HepG2 (cell line): ENCODE results near the gene ACSM3. TPM values are rescaled to one million over a fixed set of nuclear protein-coding genes. Genes with fewer than 3 reads are reported as not detected.

ENCODE experiments used
- AFF4 ChIP-seq: sonication (generic); formaldehyde crosslinking; IDR thresholded peaks from 2 replicates; pipeline ENCODE4 v1.4.0; 2020; ENCODE audit warnings: missing genetic modification reagents
- ARHGAP35 ChIP-seq: sonication (generic); formaldehyde crosslinking; IDR thresholded peaks from 2 replicates; pipeline ENCODE4 v1.9.0; 2022; ENCODE audit warnings: mild to moderate bottlenecking, inconsistent platforms, moderate library complexity, missing genetic modification reagents, borderline replicate concordance
- BORCS8-MEF2B ChIP-seq: sonication (generic); formaldehyde crosslinking; IDR thresholded peaks from 2 replicates; pipeline ENCODE4 v1.8.0; 2022; ENCODE audit warnings: mild to moderate bottlenecking, missing genetic modification reagents
- DNMT3B ChIP-seq: conservative IDR thresholded peaks from 2 replicates; pipeline ENCODE4 v1.6.1; 2016; ENCODE audit warnings: missing biosample characterization, control low read depth
- GABPA ChIP-seq, 2 experiments: IDR thresholded peaks; 2 replicates each; pipeline ENCODE4 v1.6.1; 2011 to 2016; ENCODE audit warnings: low read depth in 2 of 2, low read length in 1 of 2, missing biosample characterization in 1 of 2, missing genetic modification characterization in 1 of 2
- GLMP ChIP-seq: sonication (generic); formaldehyde crosslinking; IDR thresholded peaks from 2 replicates; pipeline ENCODE4 v1.9.0; 2021; ENCODE audit warnings: missing genetic modification reagents, mild to moderate bottlenecking, borderline replicate concordance
- GZF1 ChIP-seq: sonication (generic); formaldehyde crosslinking; IDR thresholded peaks from 2 replicates; pipeline ENCODE4 v1.5.1; 2020; ENCODE audit warnings: mild to moderate bottlenecking, missing genetic modification reagents
- HDAC6 ChIP-seq: fragments of 200-600 bp; sonication (generic); IDR thresholded peaks from 2 replicates; pipeline ENCODE4 v1.7.0; 2017; ENCODE audit warnings: mild to moderate bottlenecking, antibody characterized with exemption, low read length, low read depth
- HNF4A ChIP-seq: sonication (generic); formaldehyde crosslinking; IDR thresholded peaks from 2 replicates; pipeline ENCODE4 v1.4.0; 2020; ENCODE audit warnings: missing genetic modification reagents
- HNRNPLL ChIP-seq: fragments of 200-400 bp; formaldehyde crosslinking; IDR thresholded peaks from 2 replicates; pipeline ENCODE4 v1.6.1; 2017; ENCODE audit warnings: mild to moderate bottlenecking, low read depth, low read length; ENCODE audit not compliant: poor library complexity, severe bottlenecking
- HNRNPUL1 ChIP-seq: fragments of 200-400 bp; formaldehyde crosslinking; IDR thresholded peaks from 2 replicates; pipeline ENCODE4 v1.6.1; 2017; ENCODE audit warnings: low read depth, mild to moderate bottlenecking, low read length, moderate library complexity
- KLF16 ChIP-seq, 2 experiments: sonication (generic) in 1 of 2; formaldehyde crosslinking in 1 of 2; IDR thresholded peaks; 2 replicates each; pipeline versions ENCODE4 v1.6.1 to v1.8.0; 2016 to 2023; ENCODE audit warnings: missing genetic modification reagents in 2 of 2, missing compliant biosample characterization in 1 of 2
- MIXL1 ChIP-seq: IDR thresholded peaks from 2 replicates; pipeline ENCODE4 v1.6.1; 2016
- PHB2 ChIP-seq: fragments of 450-650 bp; IDR thresholded peaks from 2 replicates; pipeline ENCODE4 v1.6.1; 2018; ENCODE audit not compliant: partially characterized antibody
- SKI ChIP-seq: fragments of 450-650 bp; IDR thresholded peaks from one replicate; pipeline ENCODE4 v1.6.1; 2018; ENCODE audit warnings: mild to moderate bottlenecking; ENCODE audit not compliant: partially characterized antibody
- SRSF4 ChIP-seq: fragments of 200-400 bp; formaldehyde crosslinking; IDR thresholded peaks from one replicate; pipeline ENCODE4 v1.6.1; 2018; ENCODE audit warnings: mild to moderate bottlenecking, low read depth, low read length, moderate library complexity; ENCODE audit not compliant: poor library complexity, severe bottlenecking
- TOE1 ChIP-seq: sonication (generic); formaldehyde crosslinking; IDR thresholded peaks from 2 replicates; pipeline ENCODE4 v1.4.0; 2020; ENCODE audit warnings: mild to moderate bottlenecking, missing genetic modification reagents
- ZFP41 ChIP-seq: sonication (generic); formaldehyde crosslinking; IDR thresholded peaks from 2 replicates; pipeline ENCODE4 v1.4.0; 2020; ENCODE audit warnings: mild to moderate bottlenecking, missing genetic modification reagents, borderline replicate concordance
- ZNF12 ChIP-seq: sonication (generic); formaldehyde crosslinking; IDR thresholded peaks from 2 replicates; pipeline ENCODE4 v1.5.0; 2020; ENCODE audit warnings: missing genetic modification reagents
- ZNF251 ChIP-seq: sonication (generic); formaldehyde crosslinking; IDR thresholded peaks from 2 replicates; pipeline ENCODE4 v1.9.0; 2021; ENCODE audit warnings: mild to moderate bottlenecking, missing genetic modification reagents
- ZNF329 ChIP-seq: sonication (generic); formaldehyde crosslinking; IDR thresholded peaks from 2 replicates; pipeline ENCODE4 v1.9.0; 2021; ENCODE audit warnings: low read depth, mild to moderate bottlenecking, missing genetic modification reagents
- ZNF333 ChIP-seq: sonication (generic); formaldehyde crosslinking; IDR thresholded peaks from 2 replicates; pipeline ENCODE4 v1.4.0; 2020; ENCODE audit warnings: mild to moderate bottlenecking, missing genetic modification reagents, borderline replicate concordance
- ZNF7 ChIP-seq: IDR thresholded peaks from 2 replicates; pipeline ENCODE4 v1.6.1; 2016; ENCODE audit warnings: missing biosample characterization, missing genetic modification reagents
- ZNF782 ChIP-seq: sonication (generic); formaldehyde crosslinking; IDR thresholded peaks from 2 replicates; pipeline ENCODE4 v1.4.0; 2020; ENCODE audit warnings: missing genetic modification reagents, mild to moderate bottlenecking, borderline replicate concordance
- ZNF790 ChIP-seq: sonication (generic); formaldehyde crosslinking; IDR thresholded peaks from 2 replicates; pipeline ENCODE4 v1.8.0; 2022; ENCODE audit warnings: missing genetic modification reagents, mild to moderate bottlenecking, borderline replicate concordance
- polyA plus RNA-seq, 8 experiments: library from polyadenylated mRNA; depleted of rRNA in 3 of 8; stranded (reverse) in 7 of 8; unstranded in 1 of 8; fragments of >200 nt; fragmentation: Illumina TruSeq in 4 of 8; extraction: Trizol in 4 of 8; gene quantifications; 2 replicates each; pipeline versions ENCODE4 v1.2.1 to v1.2.3, GENCODE V29; 2011 to 2016; ENCODE audit warnings: low read depth in 4 of 8, missing spikeins in 1 of 8, mixed read lengths in 1 of 8; ENCODE audit not compliant: insufficient read depth in 1 of 8
- total RNA-seq, 5 experiments: library from RNA; depleted of rRNA; stranded (reverse); fragments of >200 nt; fragmentation: Illumina TruSeq; extraction: Trizol; gene quantifications; 2 replicates each; pipeline ENCODE4 v1.2.3, GENCODE V29; 2016; ENCODE audit warnings: low read depth in 1 of 5

ACSM3 gene
- total and polyA plus RNA-seq, 2 of the 13 experiments (the other 11 are each of a cell fraction or from before 2014, with no cell fraction given) = 74.0 to 108 TPM

DNA sequence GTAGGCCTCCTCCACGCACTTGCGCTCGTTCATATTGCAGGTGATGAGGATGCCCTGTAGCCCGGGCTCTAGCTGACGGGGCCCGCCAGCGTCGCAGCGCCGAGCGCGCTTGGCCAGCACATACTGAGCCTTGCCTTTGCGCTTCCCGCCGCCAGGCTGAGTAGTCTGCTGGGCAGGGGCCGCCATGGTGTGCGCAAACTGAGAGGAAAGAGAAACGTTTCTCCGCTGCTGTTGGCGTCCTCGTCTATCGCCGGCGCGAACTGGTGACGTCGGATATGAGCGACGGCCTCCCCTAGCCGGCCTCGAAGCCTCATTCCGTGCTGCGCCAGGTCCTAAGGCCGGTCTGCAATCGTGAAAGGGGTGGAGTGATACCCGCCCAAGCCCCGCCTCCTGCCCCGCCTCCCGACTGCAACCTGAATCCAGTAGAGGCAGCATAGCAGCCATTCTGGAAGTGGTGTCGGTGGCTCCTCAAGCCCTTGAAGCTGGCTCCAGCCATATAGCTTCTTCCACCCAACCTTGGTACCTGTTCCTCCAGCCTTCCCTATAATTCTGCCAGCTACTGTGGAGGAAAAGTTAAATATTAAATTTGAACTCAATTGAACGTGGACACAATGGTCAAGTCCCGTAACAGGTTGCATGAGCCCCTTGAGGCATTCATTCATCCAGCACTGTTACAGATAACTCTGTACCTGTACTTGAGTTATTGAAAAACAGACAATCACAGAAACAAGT is 22.1 kb upstream of the ACSM3 start, which contains the start of gene THUMPD1 (continued):
- peak; percentile 80; the same call in 1 of the 2 replicates for TF ChIP-seq ZNF251
- peak; percentile 77; the same call in 1 of the 2 replicates for TF ChIP-seq AFF4 (CRISPR knock-in tag)
- no peak for TF ChIP-seq PHB2
- TF ChIP-seq GZF1 (CRISPR knock-in tag) = peak; percentile 76
- TF ChIP-seq ZNF782 (CRISPR knock-in tag) = peak; percentile 68; the same call in 1 of the 2 replicates
- peak; percentile 65; the same call in 1 of the 2 replicates for TF ChIP-seq ZNF329 (CRISPR knock-in tag)
- TF ChIP-seq ARHGAP35 (CRISPR knock-in tag) = peak; percentile 89; the same call in 1 of the 2 replicates
- TF ChIP-seq ZNF790 (CRISPR knock-in tag) = peak; percentile 73; the same call in 1 of the 2 replicates
- peak; percentile 56; the same call in 1 of the 2 replicates for TF ChIP-seq HNF4A (CRISPR knock-in tag)
- TF ChIP-seq SRSF4 = no peak
- TF ChIP-seq ZNF7 (CRISPR knock-in tag) = no peak; the same call in 1 of the 2 replicates
- TF ChIP-seq SKI = peak; percentile 50
- peak; percentile 57; the same call in 1 of the 2 replicates for TF ChIP-seq GLMP (CRISPR knock-in tag)
- TF ChIP-seq GABPA (IDR thresholded peaks at IDR 0.05; ENCODE audit: low read depth, low read length) = no peak
- TF ChIP-seq GABPA (CRISPR knock-in tag; IDR thresholded peaks at IDR 0.05; ENCODE audit: low read depth) = peak; percentile 82
- peak in 1 of 2 experiments; percentile 97; a peak in 2 of 4 replicates for TF ChIP-seq KLF16 (CRISPR knock-in tag; IDR thresholded peaks at IDR 0.05)
- TF ChIP-seq MIXL1 (CRISPR knock-in tag) = peak; percentile 94
- TF ChIP-seq HNRNPUL1 = 0 out of 2 replicates have a peak, but pooled peaks have one; percentile 46
- 0 out of 2 replicates have a peak, but pooled peaks have one; percentile 84 for TF ChIP-seq DNMT3B (CRISPR knock-in tag)
- peak; percentile 85 for TF ChIP-seq HNRNPLL
- TF ChIP-seq ZNF333 = peak; percentile 97
- no peak for TF ChIP-seq HDAC6
- peak; percentile 82 for TF ChIP-seq ZNF12 (CRISPR knock-in tag)
- TF ChIP-seq ZFP41 (CRISPR knock-in tag) = no peak
- peak; percentile 95 for TF ChIP-seq BORCS8-MEF2B (CRISPR knock-in tag)
- peak; percentile 80; the same call in 1 of the 2 replicates for TF ChIP-seq TOE1 (CRISPR knock-in tag)
